Kidney (tissue), 14 donors: ENCODE data around the gene KRCC1. TPM values are rescaled to one million over a fixed set of nuclear protein-coding genes. Genes with fewer than 3 reads are reported as not detected.

Experiments
- DNase-seq, 5 donors: peaks; one replicate each; pipeline ENCODE4 v3.0.0-alpha.2; 2013 to 2020
- FAIRE-seq: peaks from 2 replicates; lab custom pipeline; 2012; peaks lifted over from hg19 to GRCh38; lab: Jason Lieb, UNC
- H3K27ac ChIP-seq, 2 donors: one replicate each; pipeline ENCODE4 v1.7.0; 2013; ENCODE audit warnings: low read depth in 2 of 2, low read length in 2 of 2, inconsistent platforms in 1 of 2
- H3K27me3 ChIP-seq: one replicate; pipeline ENCODE4 v1.7.1; 2013; ENCODE audit warnings: low read length, inconsistent platforms; ENCODE audit not compliant: control insufficient read depth, insufficient read depth
- H3K36me3 ChIP-seq, 3 donors: one replicate each; pipeline versions ENCODE4 v1.7.0 to v1.7.1; 2013; ENCODE audit warnings: low read length in 3 of 3, control low read depth in 1 of 3, inconsistent platforms in 1 of 3; ENCODE audit not compliant: insufficient read depth in 3 of 3, control insufficient read depth in 2 of 3
- H3K4me1 ChIP-seq, 3 donors: one replicate each; pipeline versions ENCODE4 v1.7.0 to v1.7.1; 2013; ENCODE audit warnings: low read length in 3 of 3, inconsistent platforms in 1 of 3, low read depth in 1 of 3; ENCODE audit not compliant: control insufficient read depth in 2 of 3, insufficient read depth in 2 of 3
- H3K4me3 ChIP-seq, 3 donors: one replicate each; pipeline versions ENCODE4 v1.7.0 to v1.8.1; 2013; ENCODE audit warnings: low read length in 3 of 3, control low read depth in 1 of 3, inconsistent platforms in 1 of 3
- H3K9ac ChIP-seq, 3 donors: one replicate each; pipeline versions ENCODE4 v1.7.0 to v1.7.1; 2013; ENCODE audit warnings: low read length in 3 of 3, control low read depth in 1 of 3, inconsistent platforms in 1 of 3
- H3K9me3 ChIP-seq, 3 donors: one replicate each; pipeline versions ENCODE4 v1.7.0 to v1.7.1; 2013; ENCODE audit warnings: low read length in 3 of 3, control low read depth in 1 of 3, inconsistent platforms in 1 of 3; ENCODE audit not compliant: control insufficient read depth in 2 of 3, insufficient read depth in 1 of 3
- CTCF ChIP-seq: IDR thresholded peaks from 3 replicates; pipeline ENCODE4 v1.5.1; 2012; ENCODE audit warnings: mild to moderate bottlenecking, moderate library complexity, borderline replicate concordance; ENCODE audit not compliant: insufficient read depth; ENCODE audit errors: extremely low read depth
- intact Hi-C: fragments of 100-400 bp; cut with DNase I; formaldehyde crosslinking; loops from one replicate; pipeline ENCODE4 v1.11.1; 2022
- polyA plus RNA-seq: library from polyadenylated mRNA; stranded (reverse); fragments of 350-450 nt; fragmentation: Illumina TruSeq; extraction: RNeasy Lipid Tissue Mini Kit (QIAGEN cat#74804); gene quantifications from one replicate; pipeline ENCODE4 v1.2.3, GENCODE V29; 2014; ENCODE audit warnings: low read depth, low replicate concordance; ENCODE audit not compliant: insufficient read depth
- total RNA-seq: library from RNA; stranded (reverse); fragmentation: NEBNext Ultra II Directional; extraction: Animal tissue kit (Norgen Biotek cat#: 25700); gene quantifications from one replicate; pipeline ENCODE4 v1.2.1, GENCODE V29; 2021
- donor health status: control.
- donor health status: control.
- donor health status: control.
- donor health status: control.
- donor health status: control.
- donor health status: DM: yes; HTN: yes; CAD: no.
- donor health status: Normal renal cell carcinoma (clear cell type).

KRCC1 gene
- total and polyA plus RNA-seq, 2 donors from 2014 or later, result 23.6 to 26.3 TPM

- no peak overlapping the region for H3K9ac ChIP-seq
- no peak for TF ChIP-seq CTCF
- intact Hi-C loops, result no loop called here
- peaks cover 0 to 17% (median 11%) of the 10 kb centered on the region in 3 donors for H3K4me1 ChIP-seq
- H3K9me3 ChIP-seq, result no peaks in the 10 kb centered on the region
- DNase-seq, result peak in 1 of 5 donors; percentile 48
- H3K27ac ChIP-seq, result no peak overlapping the region
- no peak for FAIRE-seq
- H3K36me3 ChIP-seq, result no peaks in the 10 kb centered on the region
- H3K27me3 ChIP-seq, result no peaks in the 10 kb centered on the region
- no peak overlapping the region for H3K4me3 ChIP-seq
Observed at GRCh38 chr2:88053296-88053695, 2.3 kb downstream of the KRCC1 start.

GRCh38 chr2:88051792-88052191 lies 3.8 kb downstream of the KRCC1 start:
- H3K27ac ChIP-seq, result no peak overlapping the region
- DNase-seq, result no peak
- no peak for FAIRE-seq

GRCh38 chr2:88049622-88050021 lies 6.0 kb downstream of the KRCC1 start:
- FAIRE-seq (no peak), DNase-seq (no peak)

More at GRCh38 chr2:88051792-88052191, 3.8 kb downstream of the KRCC1 start:
- intact Hi-C loops, result no loop called here
- no peak overlapping the region for H3K9ac ChIP-seq
- H3K9me3 ChIP-seq, result no peaks in the 10 kb centered on the region
- no peaks in the 10 kb centered on the region for H3K27me3 ChIP-seq
- H3K4me1 ChIP-seq, result peaks cover 0 to 17% (median 11%) of the 10 kb centered on the region in 3 donors
- no peaks in the 10 kb centered on the region for H3K36me3 ChIP-seq
- TF ChIP-seq CTCF, result no peak
- H3K4me3 ChIP-seq, result no peak overlapping the region

More at GRCh38 chr2:88049622-88050021, 6.0 kb downstream of the KRCC1 start:
- H3K36me3 ChIP-seq, result no peaks in the 10 kb centered on the region
- no peaks in the 10 kb centered on the region for H3K27me3 ChIP-seq
- peaks cover 0 to 17% (median 6%) of the 10 kb centered on the region in 3 donors for H3K4me1 ChIP-seq
- intact Hi-C loops, result no loop called here
- no peak for TF ChIP-seq CTCF
- H3K27ac ChIP-seq, result no peak overlapping the region
- H3K9me3 ChIP-seq, result no peaks in the 10 kb centered on the region
- no peak overlapping the region for H3K9ac ChIP-seq
- H3K4me3 ChIP-seq, result no peak overlapping the region
